Measurements from ENCODE around the gene OGG1. TPM values are rescaled to one million over a fixed set of nuclear protein-coding genes. Genes with fewer than 3 reads are reported as not detected.

OGG1 gene
- total RNA-seq, 1 donor from 2014 or later = 22.2 TPM

Other genes starting within 250 kb of the OGG1 start
- 0.08 TPM for gene LHFPL4, start 196.1 kb upstream of the OGG1 start, total RNA-seq (ENCODE audit: unreplicated experiment)
- gene MTMR14, start 100.4 kb upstream of the OGG1 start, total RNA-seq (ENCODE audit: unreplicated experiment) = 65.0 TPM
- 0.31 TPM for gene CPNE9, start 46.1 kb upstream of the OGG1 start, total RNA-seq (ENCODE audit: unreplicated experiment)
- 40.6 TPM for gene BRPF1, start 18.2 kb upstream of the OGG1 start, total RNA-seq (ENCODE audit: unreplicated experiment)
- gene CAMK1, start 20.0 kb downstream of the OGG1 start, total RNA-seq (ENCODE audit: unreplicated experiment) = 6.0 TPM
- 35.4 TPM for gene TADA3, start 42.5 kb downstream of the OGG1 start, total RNA-seq (ENCODE audit: unreplicated experiment)
- gene ARPC4, start 43.1 kb downstream of the OGG1 start, total RNA-seq (ENCODE audit: unreplicated experiment) = 203 TPM
- gene TTLL3, start 60.3 kb downstream of the OGG1 start, total RNA-seq (ENCODE audit: unreplicated experiment) = 34.4 TPM
- 43.5 TPM for gene RPUSD3, start 94.1 kb downstream of the OGG1 start, total RNA-seq (ENCODE audit: unreplicated experiment)
- not detected for gene CIDEC, start 130.3 kb downstream of the OGG1 start, total RNA-seq (ENCODE audit: unreplicated experiment)
- gene JAGN1, start 140.7 kb downstream of the OGG1 start, total RNA-seq (ENCODE audit: unreplicated experiment) = 26.6 TPM
- gene IL17RE, start 152.9 kb downstream of the OGG1 start, total RNA-seq (ENCODE audit: unreplicated experiment) = 0.74 TPM
- 17.5 TPM for gene IL17RC, start 167.1 kb downstream of the OGG1 start, total RNA-seq (ENCODE audit: unreplicated experiment)
- 30.7 TPM for gene CRELD1, start 183.9 kb downstream of the OGG1 start, total RNA-seq (ENCODE audit: unreplicated experiment)
- 1.9 TPM for gene PRRT3, start 202.5 kb downstream of the OGG1 start, total RNA-seq (ENCODE audit: unreplicated experiment)
- gene EMC3, start 236.9 kb downstream of the OGG1 start, total RNA-seq (ENCODE audit: unreplicated experiment) = 45.4 TPM